ENCODE results near the gene ZNF3. TPM values are rescaled to one million over a fixed set of nuclear protein-coding genes. Genes with fewer than 3 reads are reported as not detected.

The ZNF3 gene
- polyA plus RNA-seq, 3 donors: 7.1 to 13.4 (median 8.9) TPM

DNA sequence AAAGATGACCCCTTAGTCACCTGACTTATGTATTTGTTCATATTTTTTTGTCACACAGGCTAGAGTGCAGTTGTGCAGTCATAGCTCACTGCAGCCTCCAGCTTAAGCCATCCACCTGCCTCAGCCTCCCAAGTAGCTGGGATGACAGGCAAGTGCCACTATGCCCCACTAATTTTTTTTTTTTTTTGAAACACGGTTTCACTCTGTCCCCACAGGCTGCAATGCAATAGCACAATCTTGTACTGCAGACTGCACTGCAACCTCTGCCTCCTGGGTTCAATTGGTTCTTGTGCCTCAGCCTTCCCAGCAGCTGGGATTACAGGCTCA is 47.1 kb upstream of the ZNF3 start:
- H3K27ac Mint-ChIP-seq: no peak overlapping the region
- intact Hi-C loops (cut with micrococcal nuclease): loop anchor here in 1 of 2 donors (5.0 to 10.0 kb wide), 2 partner anchors 206 to 546 kb away; partner anchors contain the start of gene GNB2
- Histone ChIP-seq H3K36me3 (replicated peaks in 1 of 2; ENCODE audit: control insufficient read depth in 1 of 2, insufficient read depth in 2 of 2, low read length in 2 of 2) (no peaks in the 10 kb centered on the region), H3K4me3 (replicated peaks in 1 of 3; ENCODE audit: low read depth in 2 of 3, low read length in 3 of 3) (no peak overlapping the region), H2AFZ (ENCODE audit: insufficient read depth, low read depth, low read length, poor library complexity, severe bottlenecking) (no peak overlapping the region), H3K79me2 (ENCODE audit: insufficient read depth, low read length) (peaks cover 13% of the 10 kb centered on the region), H3K27ac (ENCODE audit: low read depth in 1 of 2, low read length in 2 of 2) (no peak overlapping the region), H3K4me2 (replicated peaks; ENCODE audit: extremely low read depth, low read length, poor library complexity, severe bottlenecking) (no peak overlapping the region), H3K4me1 (ENCODE audit: control insufficient read depth in 1 of 2, insufficient read depth in 2 of 2, low read length in 2 of 2) (peaks cover 36 to 46% of the 10 kb centered on the region in 2 donors), H3K9ac (ENCODE audit: insufficient read depth, low read length, poor library complexity, severe bottlenecking) (peak overlapping the region; percentile 81), H4K20me1 (ENCODE audit: insufficient read depth, low read length) (peaks cover 3% of the 10 kb centered on the region), H3K9me3 (replicated peaks in 1 of 2; ENCODE audit: control insufficient read depth in 1 of 2, insufficient read depth in 1 of 2, low read length in 2 of 2) (no peaks in the 10 kb centered on the region), H3K27me3 (ENCODE audit: control insufficient read depth in 2 of 2, insufficient read depth in 2 of 2, low read length in 2 of 2) (peaks cover 0 to 14% of the 10 kb centered on the region in 2 donors)
- peak overlapping the region in 1 of 2 donors; percentile 84 for H3K4me3 Mint-ChIP-seq
- H3K27me3 Mint-ChIP-seq (ENCODE audit: low read depth in 3 of 3): peaks cover 14 to 19% (median 17%) of the 10 kb centered on the region in 3 donors
- TF ChIP-seq CTCF (IDR thresholded peaks at IDR 0.05): no peak
- 100% methylated on average over 1 of the region's 1 CpG for WGBS (ENCODE audit: insufficient coverage)
- H3K36me3 Mint-ChIP-seq: no peaks in the 10 kb centered on the region
- H3K4me1 Mint-ChIP-seq: peaks cover 40% of the 10 kb centered on the region
- no peak for DNase-seq
- peaks cover 0 to 4% (median 0%) of the 10 kb centered on the region in 7 donors for H3K9me3 Mint-ChIP-seq

GRCh38 chr7:100127866-100128636 is 46.5 kb upstream of the ZNF3 start:
- Histone ChIP-seq H3K4me1 (ENCODE audit: control insufficient read depth in 1 of 2, insufficient read depth in 2 of 2, low read length in 2 of 2) (peaks cover 36 to 46% of the 10 kb centered on the region in 2 donors), H3K9me3 (replicated peaks in 1 of 2; ENCODE audit: control insufficient read depth in 1 of 2, insufficient read depth in 1 of 2, low read length in 2 of 2) (no peaks in the 10 kb centered on the region), H3K9ac (ENCODE audit: insufficient read depth, low read length, poor library complexity, severe bottlenecking) (peak overlapping the region; percentile 81), H2AFZ (ENCODE audit: insufficient read depth, low read depth, low read length, poor library complexity, severe bottlenecking) (peak overlapping the region; percentile 97), H3K36me3 (replicated peaks in 1 of 2; ENCODE audit: control insufficient read depth in 1 of 2, insufficient read depth in 2 of 2, low read length in 2 of 2) (no peaks in the 10 kb centered on the region), H3K4me3 (replicated peaks in 1 of 3; ENCODE audit: low read depth in 2 of 3, low read length in 3 of 3) (peak overlapping the region; percentile 83 to 93 (median 87)), H4K20me1 (ENCODE audit: insufficient read depth, low read length) (peaks cover 3% of the 10 kb centered on the region), H3K27ac (ENCODE audit: low read depth in 1 of 2, low read length in 2 of 2) (peak overlapping the region in 1 of 2 donors; percentile 92), H3K4me2 (replicated peaks; ENCODE audit: extremely low read depth, low read length, poor library complexity, severe bottlenecking) (peak overlapping the region; percentile 98), H3K79me2 (ENCODE audit: insufficient read depth, low read length) (peaks cover 13% of the 10 kb centered on the region), H3K27me3 (ENCODE audit: control insufficient read depth in 2 of 2, insufficient read depth in 2 of 2, low read length in 2 of 2) (peaks cover 0 to 14% of the 10 kb centered on the region in 2 donors)
- peaks cover 40% of the 10 kb centered on the region for H3K4me1 Mint-ChIP-seq
- intact Hi-C loops (cut with micrococcal nuclease): loop anchor here (1.0 to 10.0 kb wide), 3 partner anchors 9 to 547 kb away; partner anchors contain the start of genes CNPY4 (in 1 of the 2), GNB2 (in 1 of the 2) and TAF6 (in 1 of the 2)
- TF ChIP-seq CTCF (IDR thresholded peaks at IDR 0.05): no peak
- WGBS (ENCODE audit: insufficient coverage): under 1% methylated on average over 32 of the region's 37 CpGs
- H3K9me3 Mint-ChIP-seq: peaks cover 0 to 4% (median 0%) of the 10 kb centered on the region in 7 donors
- no peaks in the 10 kb centered on the region for H3K36me3 Mint-ChIP-seq
- H3K27ac Mint-ChIP-seq: peak overlapping the region in 5 of 7 donors; percentile 33 to 78 (median 50)
- peak overlapping the region; percentile 84 to 98 for H3K4me3 Mint-ChIP-seq
- DNase-seq: no peak
- peaks cover 13 to 19% (median 17%) of the 10 kb centered on the region in 3 donors for H3K27me3 Mint-ChIP-seq (ENCODE audit: low read depth in 3 of 3)

Data from CD14-positive monocyte (primary cell).